Measurements from ENCODE around the gene CTU2. TPM values are rescaled to one million over a fixed set of nuclear protein-coding genes. Genes with fewer than 3 reads are reported as not detected.
A peak's percentile ranks its signal among the peaks of the same experiment; 100 is the strongest.

CTU2 gene
- total RNA-seq, 2 experiments from 2014 or later = 31.1 to 40.0 TPM

DNA sequence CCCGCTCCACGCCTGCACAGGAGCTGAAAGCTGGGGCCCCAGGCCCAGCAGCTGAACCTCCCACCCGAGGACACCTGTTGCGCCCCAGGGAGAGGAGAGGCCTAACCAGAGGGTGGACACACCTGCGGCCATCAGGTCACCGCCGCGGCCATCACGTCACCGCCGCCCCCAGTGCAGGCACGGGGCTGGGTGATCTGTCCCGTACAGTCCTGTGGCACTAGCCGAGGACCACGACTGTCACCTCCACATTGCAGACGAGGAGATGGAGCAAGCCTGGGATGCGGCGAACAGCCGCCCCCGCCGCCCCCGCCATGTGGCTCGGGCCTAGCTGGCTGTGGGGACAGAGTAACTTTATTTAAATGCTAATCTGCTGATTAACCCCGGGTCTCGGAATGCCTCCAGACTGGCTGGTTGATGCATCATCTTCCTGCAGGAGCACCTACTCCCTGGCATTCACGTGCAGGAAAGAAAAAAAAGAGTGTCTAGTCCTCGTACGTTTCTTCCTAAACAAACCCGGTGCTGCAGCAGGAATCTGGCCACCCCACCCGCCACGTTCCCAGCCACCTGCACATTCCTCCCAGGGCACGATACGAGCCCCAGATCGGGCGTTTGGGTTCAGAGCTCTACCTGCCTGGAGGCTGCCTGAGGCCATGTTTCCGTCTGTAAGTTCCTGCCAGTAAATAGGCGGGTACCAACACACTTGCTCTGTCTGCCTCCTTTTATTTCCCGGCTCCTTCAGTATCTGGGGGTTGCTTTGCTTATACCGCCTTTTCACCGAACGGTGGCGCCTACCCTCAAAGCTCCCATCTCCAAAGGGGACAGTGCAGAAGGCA, 48.8 kb downstream of the CTU2 start:
- no peaks in the 10 kb centered on the region for H3K27me3 Mint-ChIP-seq
- ATAC-seq (no peak), DNase-seq (no peak)
- CTCF ChIA-PET = interaction anchor here (0.9 to 7.0 kb wide), 5 partner anchors 8 to 25 kb away, joined by 3 to 40 read pairs (median 4); no protein-coding TSS in a partner anchor
- H3K9me3 Mint-ChIP-seq (ENCODE audit: low read depth) = no peaks in the 10 kb centered on the region
- H3K4me1 Mint-ChIP-seq = peaks cover 28% of the 10 kb centered on the region
- H3K4me3 Mint-ChIP-seq = no peak overlapping the region
- peaks cover 1% of the 10 kb centered on the region for H3K36me3 Mint-ChIP-seq
- no peak overlapping the region for H3K27ac Mint-ChIP-seq

DNA sequence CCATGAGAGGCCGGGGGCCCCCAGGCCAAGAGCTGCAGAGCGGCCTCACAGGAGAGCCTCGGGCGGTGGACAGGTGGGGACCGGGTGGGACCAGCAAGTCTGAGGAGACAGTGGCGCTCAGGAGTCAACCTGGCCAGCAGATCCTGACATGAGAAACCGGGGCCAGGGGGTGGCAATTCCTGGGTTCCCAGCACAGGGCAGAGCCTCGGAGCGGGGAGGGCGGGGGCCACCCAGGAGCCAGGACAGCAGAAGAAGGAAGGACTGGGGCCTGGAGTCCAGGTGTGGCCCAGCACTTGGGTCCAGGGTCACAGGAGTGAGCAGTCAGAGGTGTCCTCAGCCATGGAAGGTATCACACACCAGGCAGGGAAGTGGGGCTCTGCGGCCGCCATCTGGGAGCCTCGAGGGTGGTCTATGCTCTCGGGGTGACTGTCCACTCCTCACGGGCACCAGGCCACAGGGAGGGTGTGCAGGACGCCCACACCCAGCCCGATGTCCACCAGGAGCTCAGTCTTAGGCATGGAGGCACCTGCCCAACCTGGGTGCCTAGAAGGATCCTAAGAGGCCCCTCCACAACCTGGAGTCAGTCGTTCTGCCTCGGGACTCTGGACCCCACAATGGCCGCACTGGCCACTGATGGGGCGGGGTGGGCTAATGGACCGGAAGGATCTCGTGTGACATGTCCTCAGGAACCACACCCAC, 49.6 kb downstream of the CTU2 start:
- no peak for DNase-seq
- ATAC-seq = no peak
- no peak overlapping the region for H3K27ac Mint-ChIP-seq

DNA sequence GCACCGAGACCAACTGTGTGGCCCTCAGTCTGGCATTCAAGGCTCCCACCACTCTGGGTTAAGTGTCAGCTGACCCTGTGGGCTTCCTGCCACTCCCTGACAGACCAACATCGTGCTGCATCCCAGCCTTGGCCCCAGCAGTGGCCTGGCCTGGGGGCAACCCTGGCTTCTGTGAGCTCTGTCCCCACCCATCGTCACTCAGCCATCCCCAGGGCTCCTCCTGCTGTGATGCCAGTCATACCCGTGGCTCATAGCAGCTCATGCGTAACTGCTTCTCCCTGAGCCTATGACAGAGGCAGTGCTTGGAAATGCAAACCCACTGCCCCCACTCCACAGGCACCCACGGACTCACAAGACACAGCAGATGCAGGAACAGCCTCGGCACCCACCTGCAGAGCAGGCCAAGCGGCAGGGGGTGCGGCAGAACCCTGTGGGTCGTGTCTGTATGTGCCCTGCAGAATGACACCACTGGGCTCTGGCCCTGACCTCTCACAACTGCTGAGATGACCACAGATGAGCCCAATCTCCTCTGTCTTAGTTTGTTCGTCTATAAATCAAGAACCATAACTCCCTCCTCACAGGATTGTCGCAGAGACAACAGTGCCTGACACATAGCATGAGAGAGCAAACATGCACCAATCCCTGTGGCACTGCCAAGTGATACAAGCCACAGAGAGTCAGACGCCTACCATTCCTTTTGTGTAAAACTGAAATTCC, 52.1 kb downstream of the CTU2 start:
- Mint-ChIP-seq H3K4me1 (peaks cover 34% of the 10 kb centered on the region), H3K9me3 (ENCODE audit: low read depth) (no peaks in the 10 kb centered on the region), H3K27me3 (no peaks in the 10 kb centered on the region), H3K27ac (peak overlapping the region; percentile 50), H3K36me3 (peaks cover 1% of the 10 kb centered on the region), H3K4me3 (no peak overlapping the region)
- no peak for ATAC-seq
- CTCF ChIA-PET = interaction anchor here (2.0 to 7.0 kb wide), 3 partner anchors 15 to 23 kb away, joined by 8 to 40 read pairs (median 13); no protein-coding TSS in a partner anchor
- DNase-seq = no peak

More for the DNA sequence above, 49.6 kb downstream of the CTU2 start:
- Mint-ChIP-seq H3K27me3 (no peaks in the 10 kb centered on the region), H3K36me3 (peaks cover 1% of the 10 kb centered on the region), H3K9me3 (ENCODE audit: low read depth) (no peaks in the 10 kb centered on the region), H3K4me1 (peaks cover 31% of the 10 kb centered on the region), H3K4me3 (no peak overlapping the region)
- CTCF ChIA-PET = interaction anchor here (0.9 to 7.0 kb wide), 4 partner anchors 9 to 24 kb away, joined by 3 to 40 read pairs (median 6); no protein-coding TSS in a partner anchor

DNA sequence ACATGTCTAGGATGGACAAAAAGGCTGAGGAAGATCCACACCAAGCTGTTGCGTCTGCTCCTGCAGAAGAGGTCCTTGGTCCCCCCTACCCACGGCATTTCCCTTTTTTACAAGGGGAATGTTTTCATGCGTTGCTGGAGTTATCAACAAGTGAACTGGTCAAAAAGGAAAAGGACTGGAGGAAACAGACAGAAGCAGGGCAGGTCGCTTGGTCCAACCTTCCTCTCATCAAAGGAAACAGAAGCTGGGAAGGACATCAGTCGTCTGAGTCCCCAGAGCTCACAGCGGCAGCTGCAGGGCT, 52.6 kb downstream of the CTU2 start:
- no peak overlapping the region for H3K4me3 Mint-ChIP-seq
- H3K27ac Mint-ChIP-seq = peak overlapping the region; percentile 50
- H3K9me3 Mint-ChIP-seq (ENCODE audit: low read depth) = no peaks in the 10 kb centered on the region
- peaks cover 1% of the 10 kb centered on the region for H3K36me3 Mint-ChIP-seq
- no peaks in the 10 kb centered on the region for H3K27me3 Mint-ChIP-seq
- DNase-seq (no peak), ATAC-seq (no peak)
- CTCF ChIA-PET = interaction anchor here (2.0 to 7.0 kb wide), 3 partner anchors 15 to 23 kb away, joined by 8 to 40 read pairs (median 13); no protein-coding TSS in a partner anchor
- H3K4me1 Mint-ChIP-seq = peaks cover 32% of the 10 kb centered on the region

DNA sequence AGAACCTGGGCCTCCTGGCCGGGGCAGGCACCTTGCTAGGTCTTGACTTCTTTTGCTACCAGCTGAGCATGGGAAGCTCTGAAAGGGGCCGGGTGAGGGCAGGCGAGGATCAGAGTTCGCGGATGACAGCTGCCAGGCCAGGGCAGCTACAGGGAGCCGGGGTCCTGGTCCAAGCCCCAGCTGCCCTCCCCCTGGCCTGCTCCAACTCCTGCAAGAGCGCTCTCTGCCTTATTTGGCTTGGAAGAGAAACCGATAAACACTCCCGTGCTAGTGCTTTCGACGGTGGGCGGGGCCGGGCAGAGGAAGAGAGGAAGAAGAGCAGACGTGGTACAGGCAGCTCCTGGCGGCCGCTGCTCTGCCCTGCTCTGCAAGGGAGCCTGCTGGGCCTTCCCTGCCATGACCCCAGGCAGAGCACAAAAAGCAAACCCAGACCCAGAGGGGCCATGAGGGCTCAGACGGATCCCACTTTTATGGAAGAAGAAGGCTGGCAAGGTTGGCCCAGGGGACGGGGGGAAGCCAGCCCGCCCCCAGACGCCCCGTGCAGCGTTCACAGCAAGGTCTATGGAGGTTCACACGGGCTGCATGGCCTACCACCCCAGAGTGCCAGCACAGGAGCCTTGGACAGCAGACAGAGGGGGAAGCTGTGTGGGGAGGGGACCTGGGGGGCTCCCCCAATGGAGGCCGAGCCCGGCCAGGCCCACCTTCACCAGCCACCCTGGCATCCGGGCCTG, 53.1 kb downstream of the CTU2 start:
- H3K36me3 Mint-ChIP-seq = peaks cover 1% of the 10 kb centered on the region
- H3K4me3 Mint-ChIP-seq = no peak overlapping the region
- no peaks in the 10 kb centered on the region for H3K9me3 Mint-ChIP-seq (ENCODE audit: low read depth)
- peaks cover 30% of the 10 kb centered on the region for H3K4me1 Mint-ChIP-seq
- DNase-seq = peak; percentile 68
- H3K27me3 Mint-ChIP-seq = no peaks in the 10 kb centered on the region
- CTCF ChIA-PET = interaction anchor here (1.1 to 7.0 kb wide), 3 partner anchors 21 to 22 kb away, joined by 3 to 40 read pairs (median 13); no protein-coding TSS in a partner anchor
- peak overlapping the region; percentile 61 for H3K27ac Mint-ChIP-seq
- ATAC-seq = peak; percentile 67

DNA sequence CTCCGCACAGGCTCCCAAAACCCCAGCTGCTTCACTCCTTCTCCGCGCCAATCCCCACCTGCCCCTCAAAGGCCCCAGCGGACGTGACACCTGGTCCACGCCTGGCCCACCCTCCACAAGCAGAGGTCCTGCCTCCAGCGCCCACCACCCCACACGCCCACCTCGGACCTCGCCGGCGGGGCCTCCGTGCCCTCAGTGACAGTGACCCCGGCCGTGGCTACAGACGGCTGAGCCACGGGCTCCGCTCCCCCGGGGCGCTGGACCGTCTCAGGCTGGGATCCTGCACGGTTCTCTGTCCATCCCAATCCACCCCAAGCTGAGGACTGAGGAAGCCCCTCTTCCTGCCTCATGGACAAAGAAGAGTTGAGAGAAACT, 53.7 kb downstream of the CTU2 start:
- H3K27ac Mint-ChIP-seq = no peak overlapping the region
- CTCF ChIA-PET = interaction anchor here (1.1 to 7.0 kb wide), 3 partner anchors 20 to 23 kb away, joined by 3 to 40 read pairs (median 13); no protein-coding TSS in a partner anchor
- DNase-seq (no peak), ATAC-seq (no peak)
- no peak overlapping the region for H3K4me3 Mint-ChIP-seq
- H3K9me3 Mint-ChIP-seq (ENCODE audit: low read depth) = no peaks in the 10 kb centered on the region
- peaks cover 28% of the 10 kb centered on the region for H3K4me1 Mint-ChIP-seq
- peaks cover 1% of the 10 kb centered on the region for H3K36me3 Mint-ChIP-seq
- no peaks in the 10 kb centered on the region for H3K27me3 Mint-ChIP-seq

DNA sequence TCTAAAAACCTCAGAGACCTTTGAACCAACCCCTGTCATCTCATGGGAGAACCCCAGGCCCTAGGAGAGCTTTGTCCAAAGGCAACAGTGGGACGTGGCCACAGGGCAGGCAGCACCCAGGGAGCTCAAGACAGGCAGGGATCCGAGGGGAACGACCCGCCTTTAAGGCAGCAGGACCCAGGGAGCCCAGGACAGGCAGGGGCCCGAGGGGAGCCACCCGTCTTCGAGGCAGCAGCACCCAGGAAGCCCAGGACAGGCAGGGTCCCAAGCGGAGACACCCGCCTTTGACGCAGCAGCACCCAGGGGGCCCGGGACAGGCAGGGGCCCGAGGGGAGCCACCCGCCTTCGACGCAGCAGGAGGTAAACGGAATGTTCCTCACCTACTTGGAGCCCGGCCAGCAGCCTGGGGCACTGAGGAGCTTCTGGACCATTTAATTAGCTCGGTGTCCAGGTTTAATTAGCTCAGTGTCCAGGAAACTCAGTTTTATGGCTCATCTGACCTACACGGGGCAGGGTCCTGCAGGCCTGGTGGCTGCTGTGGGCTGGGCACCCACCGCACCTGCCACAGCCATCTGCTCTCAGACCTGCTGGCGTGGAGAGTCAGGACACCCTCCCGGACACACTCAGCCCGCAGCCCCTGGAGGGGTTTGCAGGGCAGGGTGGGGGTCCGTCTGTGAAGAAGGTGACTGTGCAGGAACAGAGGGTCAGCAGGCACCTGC, 54.3 kb downstream of the CTU2 start:
- ATAC-seq (no peak), DNase-seq (no peak)
- no peak overlapping the region for H3K4me3 Mint-ChIP-seq
- peaks cover 1% of the 10 kb centered on the region for H3K36me3 Mint-ChIP-seq
- H3K27me3 Mint-ChIP-seq = no peaks in the 10 kb centered on the region
- H3K27ac Mint-ChIP-seq = no peak overlapping the region
- H3K9me3 Mint-ChIP-seq (ENCODE audit: low read depth) = no peaks in the 10 kb centered on the region
- CTCF ChIA-PET = interaction anchor here (1.0 to 2.7 kb wide), 3 partner anchors 19 to 23 kb away, joined by 3 to 13 read pairs (median 4); no protein-coding TSS in a partner anchor
- H3K4me1 Mint-ChIP-seq = peaks cover 25% of the 10 kb centered on the region

DNA sequence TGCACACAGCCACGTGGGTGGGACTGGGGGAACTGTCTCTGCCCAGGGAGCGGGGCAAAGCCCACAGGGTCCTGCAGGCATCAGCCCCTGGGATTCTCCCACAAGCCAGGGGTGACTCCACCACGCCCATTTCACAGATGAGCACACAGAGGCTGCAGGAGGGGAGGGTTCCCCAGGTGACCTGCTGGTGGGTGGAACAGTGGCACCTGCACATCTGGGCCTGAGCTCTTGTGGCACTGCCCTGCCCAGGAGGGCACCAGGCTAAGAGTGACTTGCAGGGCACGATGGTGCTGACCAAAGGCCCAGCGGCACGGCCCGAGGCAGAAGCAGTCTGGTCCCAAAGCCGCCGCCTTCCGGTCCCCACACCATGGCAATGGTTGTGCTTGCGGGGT, 54.8 kb downstream of the CTU2 start:
- CTCF ChIA-PET = interaction anchor here (1.0 to 1.5 kb wide), 2 partner anchors 19 to 24 kb away, joined by 4 read pairs; no protein-coding TSS in a partner anchor
- no peak for DNase-seq
- Mint-ChIP-seq H3K4me1 (peaks cover 29% of the 10 kb centered on the region), H3K27ac (no peak overlapping the region), H3K36me3 (peaks cover 1% of the 10 kb centered on the region), H3K27me3 (no peaks in the 10 kb centered on the region), H3K4me3 (no peak overlapping the region), H3K9me3 (ENCODE audit: low read depth) (no peaks in the 10 kb centered on the region)
- ATAC-seq = no peak

DNA sequence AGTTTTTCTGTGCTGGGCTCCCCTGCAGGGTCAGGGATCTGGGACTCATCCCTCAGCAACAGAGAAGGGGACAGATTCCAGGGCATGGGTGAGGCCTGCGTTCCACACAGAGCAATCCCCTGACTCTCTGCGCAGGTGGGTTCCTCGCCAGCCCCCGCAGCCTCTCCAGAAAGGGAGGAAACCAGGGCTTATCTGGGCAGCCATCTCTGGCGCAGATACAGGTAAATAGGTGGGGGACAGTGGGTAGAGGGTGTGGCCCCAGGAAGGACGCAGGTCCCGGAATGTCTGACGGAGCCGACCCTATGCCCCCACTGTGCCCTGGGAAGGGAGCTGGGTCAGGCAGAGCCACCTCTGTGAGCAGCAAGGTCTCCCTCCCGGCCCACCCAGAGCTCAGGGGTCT, 55.5 kb downstream of the CTU2 start:
- CTCF ChIA-PET = interaction anchor here (1.5 to 1.8 kb wide), 2 partner anchors 18 to 25 kb away, joined by 4 to 11 read pairs; no protein-coding TSS in a partner anchor
- Mint-ChIP-seq H3K4me3 (no peak overlapping the region), H3K9me3 (ENCODE audit: low read depth) (no peaks in the 10 kb centered on the region), H3K27me3 (no peaks in the 10 kb centered on the region), H3K27ac (no peak overlapping the region), H3K4me1 (peaks cover 33% of the 10 kb centered on the region), H3K36me3 (peaks cover 1% of the 10 kb centered on the region)
- ATAC-seq (no peak), DNase-seq (no peak)

DNA sequence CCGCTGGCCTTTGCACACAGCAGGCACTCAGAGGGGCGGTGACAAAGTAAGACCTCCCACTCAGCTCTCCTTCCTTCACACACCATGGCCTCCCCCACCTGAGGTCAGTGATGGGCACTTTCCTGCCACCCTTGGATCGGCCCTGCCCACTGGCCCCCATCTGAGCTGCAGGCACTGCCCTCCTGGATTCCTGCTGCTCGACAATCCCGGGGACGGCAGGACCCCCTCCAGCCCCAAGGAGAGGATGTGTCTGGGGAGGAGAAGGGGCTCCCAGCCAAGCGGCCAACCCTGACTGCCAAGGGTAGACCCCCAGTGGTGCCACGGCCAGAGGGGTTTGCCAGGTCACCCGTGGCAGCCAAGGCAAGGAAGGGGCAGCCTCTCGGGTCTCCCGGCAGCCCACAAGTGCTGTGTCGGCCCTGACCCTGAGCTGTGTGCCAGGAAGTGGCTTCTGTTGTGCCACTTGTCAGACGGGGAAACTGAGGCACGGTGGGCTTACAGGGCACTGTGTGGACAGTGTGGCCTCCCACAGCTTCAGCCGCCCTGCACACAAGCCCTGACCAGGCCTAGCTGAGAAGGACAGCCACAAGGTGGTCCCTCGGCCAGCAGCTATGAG, 56.1 kb downstream of the CTU2 start:
- no peak overlapping the region for H3K27ac Mint-ChIP-seq
- no peaks in the 10 kb centered on the region for H3K27me3 Mint-ChIP-seq
- H3K9me3 Mint-ChIP-seq (ENCODE audit: low read depth) = no peaks in the 10 kb centered on the region
- H3K4me1 Mint-ChIP-seq = peaks cover 36% of the 10 kb centered on the region
- no peak for DNase-seq
- CTCF ChIA-PET = interaction anchor here (1.1 to 1.8 kb wide), 3 partner anchors 17 to 192 kb away, joined by 3 to 11 read pairs (median 4); partner anchors contain the start of gene ZC3H18
- H3K36me3 Mint-ChIP-seq = peaks cover 1% of the 10 kb centered on the region
- no peak overlapping the region for H3K4me3 Mint-ChIP-seq
- ATAC-seq = no peak

DNA sequence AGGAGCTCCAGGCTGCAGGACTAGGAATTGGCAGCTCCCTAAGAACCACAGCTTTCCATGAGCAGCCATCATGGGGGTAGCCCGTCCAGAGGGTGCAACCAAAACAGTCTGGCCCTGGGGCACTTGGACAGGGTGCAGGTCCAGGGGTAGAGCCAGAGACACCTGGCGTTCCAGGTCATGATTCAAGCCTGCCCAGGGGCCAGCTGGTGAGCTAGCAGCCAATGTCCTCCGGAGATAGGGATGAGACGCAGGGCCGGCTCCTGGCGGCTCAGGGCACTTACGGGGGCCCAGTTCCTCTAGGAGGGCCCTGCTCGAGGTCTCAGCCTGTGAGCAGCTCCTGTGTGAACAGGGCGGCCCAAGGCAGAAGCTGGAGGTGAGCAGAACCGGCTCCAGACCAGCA, 56.6 kb downstream of the CTU2 start:
- no peaks in the 10 kb centered on the region for H3K9me3 Mint-ChIP-seq (ENCODE audit: low read depth)
- CTCF ChIA-PET = interaction anchor here (1.1 to 1.8 kb wide), 2 partner anchors 26 to 193 kb away, joined by 3 to 11 read pairs; partner anchors contain the start of gene ZC3H18
- H3K27me3 Mint-ChIP-seq = no peaks in the 10 kb centered on the region
- no peak overlapping the region for H3K4me3 Mint-ChIP-seq
- DNase-seq = no peak
- peaks cover 1% of the 10 kb centered on the region for H3K36me3 Mint-ChIP-seq
- no peak for ATAC-seq
- no peak overlapping the region for H3K27ac Mint-ChIP-seq
- peaks cover 42% of the 10 kb centered on the region for H3K4me1 Mint-ChIP-seq
